HG03066 (cell line): Measurements from ENCODE around the gene DNAAF9.
A peak's percentile ranks its signal among the peaks of the same experiment; 100 is the strongest.
"Not testable (repeated sequence)": the region's sequence is repeated elsewhere in the genome, so short reads cannot be mapped to it uniquely, and the experiment has no call there.

ENCODE experiments used
- ATAC-seq: cut with Tn5 transposase; IDR thresholded peaks from one replicate; pipeline ENCODE4 v1.9.1; 2021; ENCODE audit warnings: low read depth; ENCODE audit not compliant: unreplicated experiment

The DNAAF9 gene

GRCh38 chr20:3407040-3407770 lies at the start of gene DNAAF9:
Gene DNAAF9, minus strand, starts transcription at chr20:3407669. Its CDS starts 112 bp downstream, at chr20:3407557.
- ATAC-seq = peak; percentile 35

- no peak for ATAC-seq
These were observed 49.2 kb upstream of the DNAAF9 start for GRCh38 chr20:3456648-3457047.

DNA sequence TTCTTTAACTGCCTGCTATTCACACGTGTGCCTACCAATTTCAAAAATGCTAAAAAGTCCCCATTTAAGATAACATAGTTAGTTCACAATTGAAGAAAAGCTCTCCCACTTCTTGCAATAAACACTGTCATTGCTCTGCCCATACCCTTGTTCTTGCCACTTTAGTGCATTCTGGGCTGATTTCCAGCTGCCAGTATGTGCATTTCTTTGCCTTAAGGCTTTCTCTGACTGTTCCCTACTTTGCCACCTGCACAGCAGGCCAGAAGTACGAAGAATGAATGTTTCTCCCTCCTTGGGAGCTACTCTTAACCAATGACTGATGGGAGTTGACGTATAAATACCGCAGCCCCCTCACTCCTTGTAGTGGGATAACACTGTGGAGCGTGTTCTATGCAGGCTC lies 47.4 kb upstream of the DNAAF9 start:
- ATAC-seq = no peak

- no peak for ATAC-seq
These were observed 45.2 kb upstream of the DNAAF9 start for GRCh38 chr20:3452690-3453089.

DNA sequence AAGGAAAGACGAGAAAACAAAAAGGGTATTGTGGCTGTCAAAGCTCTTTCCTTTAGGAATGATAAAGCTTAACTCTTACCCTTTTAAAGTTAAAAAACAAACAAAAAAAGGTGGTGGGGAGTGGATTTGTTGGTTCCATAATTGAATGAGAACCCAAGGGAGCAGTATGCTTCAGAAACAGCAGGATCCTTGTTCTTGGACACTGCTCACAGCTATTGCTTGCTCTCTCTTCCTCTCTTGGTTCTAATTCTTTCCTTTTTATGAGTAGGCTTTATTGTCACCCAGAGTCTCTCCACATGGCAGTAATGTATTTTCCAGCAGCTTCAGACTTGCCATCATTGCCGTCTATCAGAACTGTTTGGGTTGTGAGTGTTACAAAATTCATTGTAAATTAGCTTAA lies 44.7 kb upstream of the DNAAF9 start:
- ATAC-seq = no peak

DNA sequence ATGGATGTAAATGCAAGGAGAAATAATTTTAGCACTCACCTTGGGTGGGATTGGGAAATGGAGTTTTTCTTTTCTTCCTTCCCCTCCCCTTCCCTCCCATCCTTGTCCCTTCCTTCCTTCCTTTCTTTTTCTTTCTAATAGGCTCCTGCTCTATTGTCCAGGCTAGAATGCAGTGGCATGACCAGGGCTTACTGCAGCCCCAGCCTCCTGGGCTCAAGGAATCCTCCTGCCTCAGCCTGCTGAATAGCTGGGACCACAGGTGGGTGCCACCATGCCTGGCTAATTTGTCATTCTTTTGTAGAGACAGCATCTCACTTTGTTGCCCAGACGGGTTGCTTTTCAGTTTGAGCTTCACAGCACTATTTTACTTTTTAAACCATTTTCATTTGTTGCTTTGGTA lies 41.9 kb upstream of the DNAAF9 start:
- ATAC-seq = no peak

DNA sequence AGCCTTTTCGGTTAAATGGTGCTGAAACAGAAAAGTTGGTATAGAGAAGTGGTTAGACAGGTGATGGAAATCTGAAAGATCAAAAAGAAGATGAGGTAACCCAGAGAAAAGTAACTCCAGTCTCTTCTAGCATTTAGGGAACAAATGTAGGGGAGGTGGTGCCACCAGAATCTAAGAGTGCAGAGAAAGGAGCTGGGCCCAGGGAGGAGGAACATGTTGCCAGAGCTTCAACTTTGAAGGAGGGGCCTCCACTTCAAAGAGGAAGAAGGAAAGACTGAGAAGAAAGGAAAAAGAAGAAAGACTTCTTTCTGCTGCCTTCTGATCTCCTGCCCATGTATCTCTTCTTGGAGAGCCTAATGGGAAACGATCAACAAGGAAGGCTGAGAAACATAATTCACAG lies 39.9 kb upstream of the DNAAF9 start:
- ATAC-seq = no peak

DNA sequence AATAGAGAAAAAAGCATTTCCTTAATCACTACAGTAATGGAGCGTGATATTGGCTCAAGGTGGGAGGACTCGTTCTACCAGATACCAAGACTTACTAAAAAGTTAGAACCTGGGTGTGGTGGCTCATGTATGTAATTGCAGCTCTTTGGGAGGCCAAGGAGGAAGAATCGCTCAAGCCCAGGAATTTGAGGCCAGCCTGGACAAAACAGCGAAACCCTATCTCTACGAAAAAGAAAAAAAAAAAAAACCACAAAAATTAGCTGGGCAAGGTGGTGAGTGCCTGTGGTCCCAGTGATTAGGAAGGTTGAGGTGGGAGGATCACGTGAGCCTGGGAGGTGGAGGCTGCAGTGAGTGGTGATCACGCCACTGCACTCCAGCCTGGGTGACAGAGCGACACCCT lies 39.3 kb upstream of the DNAAF9 start:
- ATAC-seq = no peak

- no peak for ATAC-seq
These were observed 29.6 kb upstream of the DNAAF9 start for GRCh38 chr20:3436864-3437574.

GRCh38 chr20:3434232-3434631 lies 26.8 kb upstream of the DNAAF9 start:
- no peak for ATAC-seq

GRCh38 chr20:3433744-3434143 lies 26.3 kb upstream of the DNAAF9 start:
- ATAC-seq = no peak

DNA sequence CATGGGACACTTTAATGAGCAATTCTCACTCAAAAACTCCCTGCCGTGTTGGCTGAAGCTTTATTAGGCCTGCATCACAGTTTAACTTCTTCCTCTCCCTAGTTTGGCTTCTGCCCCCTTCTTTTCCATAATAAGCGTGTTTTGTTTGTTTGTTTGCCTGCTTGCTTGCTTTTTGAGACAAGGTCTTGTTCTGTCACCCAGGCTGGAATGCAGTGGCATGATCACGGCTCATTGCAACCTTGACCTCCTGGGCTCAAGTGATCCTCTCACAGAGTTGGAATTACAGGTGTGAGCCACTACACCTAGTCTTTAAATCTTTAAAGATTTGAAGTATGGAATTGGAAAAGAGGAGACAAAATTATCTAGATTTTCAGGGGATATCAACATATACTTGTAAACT lies 25.4 kb upstream of the DNAAF9 start:
- no peak for ATAC-seq

- no peak for ATAC-seq
These were observed 23.6 kb upstream of the DNAAF9 start for GRCh38 chr20:3431109-3431508.

GRCh38 chr20:3430376-3431069 lies 23.1 kb upstream of the DNAAF9 start:
- peak; percentile 70 for ATAC-seq

DNA sequence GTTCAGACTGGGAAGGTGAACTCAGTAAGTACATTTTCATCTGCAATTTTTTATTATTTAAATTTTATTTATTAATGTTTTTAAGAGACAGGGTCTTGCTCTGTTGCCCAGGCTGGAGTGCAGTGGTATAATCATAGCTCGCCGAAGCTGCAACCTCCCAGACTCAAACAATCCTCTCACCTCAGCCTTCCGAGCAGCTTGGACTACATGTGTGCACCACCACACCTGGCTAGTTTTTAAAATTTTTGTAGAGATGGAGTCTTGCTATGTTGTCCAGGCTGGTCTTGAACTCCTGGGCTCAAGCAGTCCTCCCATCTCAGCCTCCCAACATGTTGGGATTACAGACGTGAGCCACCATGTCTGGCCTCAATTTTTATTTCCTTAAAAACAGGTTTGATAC lies 19.3 kb upstream of the DNAAF9 start:
- ATAC-seq = not testable (repeated sequence)

- no peak for ATAC-seq
These were observed 15.7 kb upstream of the DNAAF9 start for GRCh38 chr20:3423126-3423525.

DNA sequence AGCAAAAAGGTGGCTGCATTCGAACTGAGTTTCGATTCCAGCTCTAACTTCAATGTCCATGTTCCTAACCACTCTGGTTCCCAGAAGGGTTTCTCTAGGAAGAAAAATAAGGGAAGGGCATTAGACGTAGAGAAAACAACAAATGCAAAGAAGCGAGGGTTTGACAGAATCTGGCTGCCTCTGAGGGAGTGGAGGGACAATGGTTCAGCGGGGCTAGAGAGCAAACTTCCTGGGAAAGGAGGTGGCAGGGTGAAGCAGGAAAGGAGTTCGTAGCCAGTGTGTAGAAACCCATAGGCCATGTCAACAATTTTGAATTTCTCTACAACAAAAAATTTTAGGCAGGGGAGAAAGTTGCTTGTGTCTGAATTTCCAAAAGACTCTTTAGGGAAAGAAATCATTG lies 14.5 kb upstream of the DNAAF9 start:
- no peak for ATAC-seq

GRCh38 chr20:3420211-3420707 lies 12.8 kb upstream of the DNAAF9 start:
- ATAC-seq = peak; percentile 99

DNA sequence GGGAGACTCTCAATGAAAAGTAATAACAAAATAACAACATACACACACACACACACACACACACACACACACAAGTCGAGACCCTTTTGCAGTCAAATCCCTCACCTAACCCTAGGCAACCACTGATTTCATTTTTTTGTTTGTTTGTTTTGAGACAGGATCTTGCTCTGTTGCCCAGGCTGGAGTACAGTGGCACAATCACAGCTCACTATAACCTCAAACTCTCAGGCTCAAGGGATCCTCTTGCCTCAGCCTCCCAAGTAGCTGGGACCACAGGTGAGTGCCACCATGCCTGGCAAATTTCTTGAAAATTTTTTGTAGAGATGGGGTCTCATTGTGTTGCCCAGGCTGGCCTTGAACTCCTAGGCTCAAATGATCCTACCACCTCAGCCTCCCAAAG lies 10.7 kb upstream of the DNAAF9 start:
- not testable (repeated sequence) for ATAC-seq

- ATAC-seq = no peak
These were observed 6.7 kb upstream of the DNAAF9 start for GRCh38 chr20:3414122-3414521.

- ATAC-seq = no peak
These were observed 6.0 kb upstream of the DNAAF9 start for GRCh38 chr20:3413393-3413889.
